Fibroblast of mammary gland (primary cell): ENCODE data around the gene RPS6KB2.

Experiments
- DNase-seq: peaks from one replicate; pipeline ENCODE4 v3.0.0-alpha.2; 2010; ENCODE audit warnings: low read depth
- H3K4me3 ChIP-seq: 2 replicates; pipeline ENCODE4 v1.5.1; 2011; ENCODE audit warnings: low read depth, mild to moderate bottlenecking, low read length, moderate library complexity; ENCODE audit not compliant: control insufficient read depth
- TF ChIP-seq, protein P1 (sequence below): conservative IDR thresholded peaks from 2 replicates; pipeline ENCODE4 v1.5.1; 2011; ENCODE audit warnings: low read depth, low read length, inconsistent platforms; ENCODE audit not compliant: control insufficient read depth, insufficient read depth

The RPS6KB2 gene

DNA sequence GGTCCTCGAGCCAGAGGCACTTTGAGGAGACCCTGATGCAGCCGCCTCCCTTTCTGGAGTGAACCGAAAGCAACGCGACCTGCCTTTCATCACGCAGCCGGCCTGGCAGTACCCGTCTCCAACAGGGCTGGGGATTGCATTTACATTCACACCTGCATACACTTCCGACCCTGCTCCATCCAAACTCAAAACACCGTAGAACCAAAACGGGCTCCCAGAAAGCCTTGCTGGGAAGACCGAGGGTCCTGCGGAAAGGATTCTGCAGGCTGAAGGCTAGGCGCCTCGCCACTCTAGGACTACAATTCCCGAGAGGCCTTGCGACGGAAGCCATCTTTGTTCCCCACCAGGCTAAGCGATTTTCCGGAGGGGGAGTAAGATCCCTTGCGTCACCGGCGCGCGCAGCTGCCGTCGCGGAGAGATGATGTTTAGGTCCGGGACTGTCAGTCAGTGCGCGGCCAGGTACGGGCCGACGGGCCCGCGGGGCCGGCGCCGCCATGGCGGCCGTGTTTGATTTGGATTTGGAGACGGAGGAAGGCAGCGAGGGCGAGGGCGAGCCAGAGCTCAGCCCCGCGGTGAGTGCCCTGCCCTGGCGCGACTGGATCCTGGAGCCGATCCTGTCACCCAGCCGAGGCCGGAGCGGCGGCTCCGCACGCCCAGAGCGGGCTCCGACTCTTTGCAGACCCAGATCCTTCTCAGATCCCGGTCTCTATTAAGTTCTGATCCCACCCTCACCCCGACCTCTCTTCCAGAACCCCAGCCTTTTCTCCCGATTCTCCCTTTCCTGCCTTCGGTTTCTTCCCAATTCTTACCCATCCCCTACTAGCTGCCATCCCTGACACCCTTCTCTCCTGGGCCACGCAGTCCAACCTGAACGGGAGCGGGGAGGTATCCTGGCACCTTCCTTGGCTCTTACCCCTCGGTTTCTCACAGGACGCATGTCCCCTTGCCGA is at the start of gene RPS6KB2:
TSS of gene RPS6KB2 (plus strand) at position 443 of the 950 bp plus-strand sequence. CDS start at position 495, 52 bp downstream.
- TF ChIP-seq, protein P1, sequence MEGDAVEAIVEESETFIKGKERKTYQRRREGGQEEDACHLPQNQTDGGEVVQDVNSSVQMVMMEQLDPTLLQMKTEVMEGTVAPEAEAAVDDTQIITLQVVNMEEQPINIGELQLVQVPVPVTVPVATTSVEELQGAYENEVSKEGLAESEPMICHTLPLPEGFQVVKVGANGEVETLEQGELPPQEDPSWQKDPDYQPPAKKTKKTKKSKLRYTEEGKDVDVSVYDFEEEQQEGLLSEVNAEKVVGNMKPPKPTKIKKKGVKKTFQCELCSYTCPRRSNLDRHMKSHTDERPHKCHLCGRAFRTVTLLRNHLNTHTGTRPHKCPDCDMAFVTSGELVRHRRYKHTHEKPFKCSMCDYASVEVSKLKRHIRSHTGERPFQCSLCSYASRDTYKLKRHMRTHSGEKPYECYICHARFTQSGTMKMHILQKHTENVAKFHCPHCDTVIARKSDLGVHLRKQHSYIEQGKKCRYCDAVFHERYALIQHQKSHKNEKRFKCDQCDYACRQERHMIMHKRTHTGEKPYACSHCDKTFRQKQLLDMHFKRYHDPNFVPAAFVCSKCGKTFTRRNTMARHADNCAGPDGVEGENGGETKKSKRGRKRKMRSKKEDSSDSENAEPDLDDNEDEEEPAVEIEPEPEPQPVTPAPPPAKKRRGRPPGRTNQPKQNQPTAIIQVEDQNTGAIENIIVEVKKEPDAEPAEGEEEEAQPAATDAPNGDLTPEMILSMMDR = no peak
- DNase-seq = peak; percentile 96
- H3K4me3 ChIP-seq = peak within 1 kb of the TSS; percentile 99

DNA sequence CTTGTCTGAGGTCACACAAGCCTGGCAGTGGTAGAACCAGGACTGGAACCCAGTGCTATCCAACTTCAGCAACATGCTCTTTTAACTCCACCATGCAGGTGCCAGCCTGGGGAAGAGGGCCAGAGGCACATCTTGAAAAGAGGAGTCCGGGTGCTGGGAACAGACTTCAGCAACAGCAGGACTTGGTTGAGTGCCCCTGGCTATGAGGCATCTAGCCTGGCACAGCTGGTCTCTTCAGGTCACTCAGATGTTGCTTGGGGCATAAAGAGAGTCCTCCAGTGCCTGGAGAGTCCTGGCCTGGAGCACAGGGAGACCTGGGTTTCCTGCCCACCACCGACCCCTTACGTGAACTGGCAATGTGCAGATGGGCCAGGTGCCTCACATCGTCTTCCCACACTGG is 49.8 kb upstream of the RPS6KB2 start:
- no peak overlapping the region for H3K4me3 ChIP-seq
- no peak for DNase-seq
- TF ChIP-seq, protein P1 = no peak

- TF ChIP-seq, protein P1 = no peak
- peak; percentile 61 for DNase-seq
- H3K4me3 ChIP-seq = no peak overlapping the region
Observed at GRCh38 chr11:67379061-67380058, 48.9 kb upstream of the RPS6KB2 start.

GRCh38 chr11:67381244-67381972 is 46.9 kb upstream of the RPS6KB2 start:
- no peak overlapping the region for H3K4me3 ChIP-seq
- TF ChIP-seq, protein P1 = no peak
- no peak for DNase-seq

GRCh38 chr11:67382276-67383136 is 45.8 kb upstream of the RPS6KB2 start:
- TF ChIP-seq, protein P1 = peak; percentile 99
- H3K4me3 ChIP-seq = no peak overlapping the region
- peak; percentile 78 for DNase-seq
